GM20000 (cell line): ENCODE data around the gene LPP.

ENCODE experiments used
- DNase-seq: peaks from one replicate; pipeline ENCODE4 v3.0.0; 2012; ENCODE audit warnings: low spot score
- CTCF ChIP-seq: IDR thresholded peaks from 2 replicates; pipeline ENCODE4 v1.5.1; 2012; ENCODE audit warnings: mild to moderate bottlenecking, control low read depth; ENCODE audit errors: extremely low read depth, missing control alignments

Gene LPP

GRCh38 chr3:188848947-188849346 lies 695.0 kb downstream of the LPP start:
- TF ChIP-seq CTCF, result no peak
- no peak for DNase-seq

- DNase-seq, result no peak
Measured at GRCh38 chr3:188853856-188854771, 700.2 kb downstream of the LPP start.

GRCh38 chr3:188854772-188855149 lies 700.8 kb downstream of the LPP start:
- TF ChIP-seq CTCF, result no peak
- no peak for DNase-seq

More at GRCh38 chr3:188853856-188854771, 700.2 kb downstream of the LPP start:
- no peak for TF ChIP-seq CTCF

GRCh38 chr3:188855675-188856074 lies 701.7 kb downstream of the LPP start:
- TF ChIP-seq CTCF, result no peak
- no peak for DNase-seq

GRCh38 chr3:188860147-188860546 lies 706.2 kb downstream of the LPP start:
- TF ChIP-seq CTCF, result no peak
- DNase-seq, result no peak

GRCh38 chr3:188861842-188862744 lies 708.1 kb downstream of the LPP start:
- no peak for TF ChIP-seq CTCF

GRCh38 chr3:188863999-188864406 lies 710.0 kb downstream of the LPP start:
- no peak for TF ChIP-seq CTCF
- no peak for DNase-seq

More at GRCh38 chr3:188861842-188862744, 708.1 kb downstream of the LPP start:
- no peak for DNase-seq
